Measurements from ENCODE around the gene METTL25.

DNA sequence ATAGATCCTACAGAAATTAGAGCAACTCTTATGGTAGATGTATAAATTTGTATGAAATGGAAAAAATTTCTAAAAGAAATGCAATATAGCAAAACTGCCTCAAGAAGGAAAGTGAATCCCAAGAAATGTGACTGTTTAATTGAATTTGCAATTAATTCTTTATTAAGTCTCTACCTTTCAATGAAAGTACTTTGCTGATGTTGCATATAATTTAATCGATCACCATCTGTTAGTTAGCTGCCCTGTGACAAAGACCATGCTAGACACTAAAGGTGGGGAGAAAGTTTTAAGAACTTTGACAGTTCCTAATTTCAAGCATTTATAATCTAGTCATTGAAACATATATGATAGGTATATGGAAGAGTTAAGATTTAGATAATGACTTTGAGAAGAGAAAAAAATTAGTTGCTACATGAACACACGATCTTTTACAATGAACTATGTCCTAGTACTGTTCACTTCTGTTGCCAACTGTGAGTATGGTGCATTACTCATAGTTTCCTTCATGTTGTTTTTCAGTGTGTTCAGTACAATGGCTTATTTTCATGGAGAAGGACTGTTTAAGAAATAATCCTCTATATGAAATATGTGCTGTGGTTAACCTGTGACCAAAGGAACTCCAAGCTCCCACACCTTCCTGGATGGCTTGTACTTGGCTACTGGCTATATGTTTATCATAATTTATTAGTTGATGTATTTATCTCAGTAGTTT lies 128.4 kb downstream of the METTL25 start:
- no peak for TF ChIP-seq TAF1 (IDR thresholded peaks at IDR 0.05; ENCODE audit: borderline replicate concordance, low read depth, low read length)
- TF ChIP-seq JUND (IDR thresholded peaks at IDR 0.05): no peak

Data from SK-N-SH (cell line).